WTC11 (cell line): ENCODE data around the gene SRPX2. TPM values are rescaled to one million over a fixed set of nuclear protein-coding genes. Genes with fewer than 3 reads are reported as not detected.

Experiments
- ATAC-seq: fragments of 200-7000 bp; cut with Tn5 transposase; 2 replicates; pipeline ENCODE4 v1.10.0; 2021; ENCODE audit warnings: mild to moderate bottlenecking, moderate library complexity
- CTCF ChIA-PET: fragments of 300-600 bp; sonication (Branson Sonifier 250); formaldehyde crosslinking; loops from one replicate; lab custom pipeline; 2021; ENCODE audit warnings: antibody characterized with exemption; lab: Charles Lee
- POLR2A ChIA-PET: fragments of 350-600 bp; sonication (Branson Sonifier 250); formaldehyde crosslinking; loops from one replicate; lab custom pipeline; 2021; ENCODE audit warnings: antibody characterized with exemption; lab: Charles Lee
- DNase-seq: peaks from one replicate; pipeline ENCODE4 v3.0.0; 2021; ENCODE audit warnings: low spot score
- H3K27ac Mint-ChIP-seq: 2 replicates; pipeline ENCODE4 v1.8.0; 2021; ENCODE audit warnings: mixed read lengths
- H3K27me3 Mint-ChIP-seq: 2 replicates; pipeline ENCODE4 v1.8.0; 2021; ENCODE audit warnings: low read depth, mild to moderate bottlenecking, moderate library complexity, mixed read lengths
- H3K36me3 Mint-ChIP-seq: 2 replicates; pipeline ENCODE4 v1.8.0; 2021; ENCODE audit warnings: mixed read lengths
- H3K4me1 Mint-ChIP-seq: 2 replicates; pipeline ENCODE4 v1.8.0; 2022; ENCODE audit warnings: mixed read lengths
- H3K4me3 Mint-ChIP-seq: 2 replicates; pipeline ENCODE4 v1.8.0; 2021; ENCODE audit warnings: mild to moderate bottlenecking, moderate library complexity, mixed read lengths
- H3K9me3 Mint-ChIP-seq: 2 replicates; pipeline ENCODE4 v1.8.0; 2021; ENCODE audit warnings: mixed read lengths
- ATF1 ChIP-seq: sonication (generic); formaldehyde crosslinking; IDR thresholded peaks from 2 replicates; pipeline ENCODE4 v1.8.1; 2023; ENCODE audit warnings: mild to moderate bottlenecking, moderate library complexity, missing genetic modification reagents
- CREB1 ChIP-seq: sonication (generic); formaldehyde crosslinking; IDR thresholded peaks from 2 replicates; pipeline ENCODE4 v1.8.0; 2023; ENCODE audit warnings: mild to moderate bottlenecking, missing genetic modification reagents
- FOXP1 ChIP-seq: sonication (generic); formaldehyde crosslinking; IDR thresholded peaks from 2 replicates; pipeline ENCODE4 v1.8.0; 2022; ENCODE audit warnings: missing genetic modification reagents, mild to moderate bottlenecking, moderate library complexity, borderline replicate concordance
- GTF2I ChIP-seq: fragments of 250-450 bp; sonication (Bioruptor Pico); conservative IDR thresholded peaks from 2 replicates; pipeline ENCODE4 v1.4.0; 2021; ENCODE audit warnings: mild to moderate bottlenecking
- KAT7 ChIP-seq: sonication (generic); formaldehyde crosslinking; IDR thresholded peaks from 2 replicates; pipeline ENCODE4 v1.8.1; 2023; ENCODE audit warnings: missing genetic modification reagents, mild to moderate bottlenecking, borderline replicate concordance
- MYBL2 ChIP-seq: sonication (generic); formaldehyde crosslinking; IDR thresholded peaks from 2 replicates; pipeline ENCODE4 v1.8.1; 2023; ENCODE audit warnings: mild to moderate bottlenecking, moderate library complexity, missing genetic modification reagents
- NFATC4 ChIP-seq: fragments of 250-450 bp; sonication (Bioruptor Pico); IDR thresholded peaks from 2 replicates; pipeline ENCODE4 v1.9.0; 2021; ENCODE audit warnings: mild to moderate bottlenecking
- NFE2L1 ChIP-seq: sonication (generic); formaldehyde crosslinking; IDR thresholded peaks from 2 replicates; pipeline ENCODE4 v1.8.1; 2023; ENCODE audit warnings: missing genetic modification reagents
- PRRX2 ChIP-seq: fragments of 250-450 bp; sonication (Bioruptor Pico); IDR thresholded peaks from 2 replicates; pipeline ENCODE4 v1.8.0; 2021; ENCODE audit warnings: mild to moderate bottlenecking
- RORB ChIP-seq: fragments of 250-450 bp; sonication (Bioruptor Pico); IDR thresholded peaks from 2 replicates; pipeline ENCODE4 v1.9.0; 2021; ENCODE audit warnings: mild to moderate bottlenecking
- SMAD4 ChIP-seq: sonication (generic); formaldehyde crosslinking; IDR thresholded peaks from 2 replicates; pipeline ENCODE4 v1.8.0; 2022; ENCODE audit warnings: mild to moderate bottlenecking, missing genetic modification reagents
- TEAD4 ChIP-seq: sonication (generic); formaldehyde crosslinking; IDR thresholded peaks from 2 replicates; pipeline ENCODE4 v1.8.0; 2022; ENCODE audit warnings: mild to moderate bottlenecking, missing genetic modification reagents
- ZNF121 ChIP-seq: sonication (generic); formaldehyde crosslinking; IDR thresholded peaks from 2 replicates; pipeline ENCODE4 v1.8.0; 2023; ENCODE audit warnings: missing genetic modification reagents
- total RNA-seq: library from RNA; stranded (reverse); gene quantifications from 3 replicates; pipeline ENCODE4 v1.2.3, GENCODE V29; 2021
- TF ChIP-seq, protein P1 (sequence below): sonication (generic); formaldehyde crosslinking; IDR thresholded peaks from 2 replicates; pipeline ENCODE4 v1.8.0; 2023; ENCODE audit warnings: missing genetic modification reagents
- TF ChIP-seq, protein P2 (sequence below): sonication (generic); formaldehyde crosslinking; IDR thresholded peaks from 2 replicates; pipeline ENCODE4 v1.8.1; 2022; ENCODE audit warnings: mild to moderate bottlenecking, missing genetic modification reagents, moderate library complexity, borderline replicate concordance
- TF ChIP-seq, protein P3 (sequence below): sonication (generic); formaldehyde crosslinking; IDR thresholded peaks from 2 replicates; pipeline ENCODE4 v1.8.1; 2023; ENCODE audit warnings: mild to moderate bottlenecking, missing genetic modification reagents, moderate library complexity
- TF ChIP-seq, protein P4 (sequence below): sonication (generic); formaldehyde crosslinking; IDR thresholded peaks from 2 replicates; pipeline ENCODE4 v1.8.1; 2023; ENCODE audit warnings: mild to moderate bottlenecking, missing genetic modification reagents
- TF ChIP-seq, protein P5 (sequence below): sonication (generic); formaldehyde crosslinking; IDR thresholded peaks from 2 replicates; pipeline ENCODE4 v1.8.0; 2022; ENCODE audit warnings: mild to moderate bottlenecking, missing genetic modification reagents
- TF ChIP-seq, protein P6 (sequence below): sonication (generic); formaldehyde crosslinking; IDR thresholded peaks from 2 replicates; pipeline ENCODE4 v1.8.1; 2023; ENCODE audit warnings: mild to moderate bottlenecking, missing genetic modification reagents
- TF ChIP-seq, protein P7 (sequence below): fragments of 250-450 bp; sonication (Bioruptor Pico); IDR thresholded peaks from 2 replicates; pipeline ENCODE4 v1.9.0; 2021; ENCODE audit warnings: mild to moderate bottlenecking
- TF ChIP-seq, protein P8 (sequence below): fragments of 250-450 bp; sonication (Bioruptor Pico); IDR thresholded peaks from 2 replicates; pipeline ENCODE4 v2.1.2; 2022; ENCODE audit warnings: mild to moderate bottlenecking, moderate library complexity
- TF ChIP-seq, protein P9 (sequence below): sonication (generic); formaldehyde crosslinking; IDR thresholded peaks from 2 replicates; pipeline ENCODE4 v1.8.0; 2023; ENCODE audit warnings: mild to moderate bottlenecking, missing genetic modification reagents

The SRPX2 gene
- total RNA-seq, 1 experiment from 2014 or later: 0.24 TPM

DNA sequence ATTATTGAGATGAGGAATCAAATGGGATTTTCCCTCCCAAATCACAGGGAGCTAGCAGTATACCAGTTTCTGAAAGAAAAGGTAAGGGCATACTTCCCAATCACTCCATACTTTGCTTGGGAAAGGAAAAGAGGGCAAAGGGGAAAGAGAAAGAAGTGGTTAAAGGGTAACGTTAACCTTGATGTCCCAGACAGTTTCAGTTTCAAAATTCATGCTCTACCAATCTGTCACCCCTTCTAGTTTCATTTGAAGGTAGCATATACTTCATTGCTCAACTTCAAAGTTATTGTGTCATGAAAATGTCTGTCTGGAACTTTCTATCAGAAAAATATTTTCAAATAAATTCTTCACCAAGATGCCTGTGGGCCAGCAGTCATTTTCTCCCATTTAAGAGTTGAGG, 43.2 kb upstream of the SRPX2 start:
- TF ChIP-seq, protein P1, sequence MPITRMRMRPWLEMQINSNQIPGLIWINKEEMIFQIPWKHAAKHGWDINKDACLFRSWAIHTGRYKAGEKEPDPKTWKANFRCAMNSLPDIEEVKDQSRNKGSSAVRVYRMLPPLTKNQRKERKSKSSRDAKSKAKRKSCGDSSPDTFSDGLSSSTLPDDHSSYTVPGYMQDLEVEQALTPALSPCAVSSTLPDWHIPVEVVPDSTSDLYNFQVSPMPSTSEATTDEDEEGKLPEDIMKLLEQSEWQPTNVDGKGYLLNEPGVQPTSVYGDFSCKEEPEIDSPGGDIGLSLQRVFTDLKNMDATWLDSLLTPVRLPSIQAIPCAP (CRISPR knock-in tag): no peak
- TF ChIP-seq, protein P2, sequence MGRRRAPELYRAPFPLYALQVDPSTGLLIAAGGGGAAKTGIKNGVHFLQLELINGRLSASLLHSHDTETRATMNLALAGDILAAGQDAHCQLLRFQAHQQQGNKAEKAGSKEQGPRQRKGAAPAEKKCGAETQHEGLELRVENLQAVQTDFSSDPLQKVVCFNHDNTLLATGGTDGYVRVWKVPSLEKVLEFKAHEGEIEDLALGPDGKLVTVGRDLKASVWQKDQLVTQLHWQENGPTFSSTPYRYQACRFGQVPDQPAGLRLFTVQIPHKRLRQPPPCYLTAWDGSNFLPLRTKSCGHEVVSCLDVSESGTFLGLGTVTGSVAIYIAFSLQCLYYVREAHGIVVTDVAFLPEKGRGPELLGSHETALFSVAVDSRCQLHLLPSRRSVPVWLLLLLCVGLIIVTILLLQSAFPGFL: no peak
- TF ChIP-seq ATF1 (CRISPR knock-in tag) (no peak), FOXP1 (no peak), NFATC4 (CRISPR knock-in tag) (no peak), KAT7 (no peak), SMAD4 (CRISPR knock-in tag) (no peak), GTF2I (no peak), PRRX2 (CRISPR knock-in tag) (no peak)
- TF ChIP-seq, protein P3, sequence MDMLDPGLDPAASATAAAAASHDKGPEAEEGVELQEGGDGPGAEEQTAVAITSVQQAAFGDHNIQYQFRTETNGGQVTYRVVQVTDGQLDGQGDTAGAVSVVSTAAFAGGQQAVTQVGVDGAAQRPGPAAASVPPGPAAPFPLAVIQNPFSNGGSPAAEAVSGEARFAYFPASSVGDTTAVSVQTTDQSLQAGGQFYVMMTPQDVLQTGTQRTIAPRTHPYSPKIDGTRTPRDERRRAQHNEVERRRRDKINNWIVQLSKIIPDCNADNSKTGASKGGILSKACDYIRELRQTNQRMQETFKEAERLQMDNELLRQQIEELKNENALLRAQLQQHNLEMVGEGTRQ: no peak
- POLR2A ChIA-PET: no interaction called here
- H3K27me3 Mint-ChIP-seq: no peaks in the 10 kb centered on the region
- no peak for ATAC-seq
- no peak overlapping the region for H3K4me3 Mint-ChIP-seq
- H3K36me3 Mint-ChIP-seq: no peaks in the 10 kb centered on the region
- peaks cover 38% of the 10 kb centered on the region for H3K4me1 Mint-ChIP-seq
- CTCF ChIA-PET: no interaction called here
- H3K9me3 Mint-ChIP-seq: no peaks in the 10 kb centered on the region
- H3K27ac Mint-ChIP-seq: no peak overlapping the region
- no peak for DNase-seq

DNA sequence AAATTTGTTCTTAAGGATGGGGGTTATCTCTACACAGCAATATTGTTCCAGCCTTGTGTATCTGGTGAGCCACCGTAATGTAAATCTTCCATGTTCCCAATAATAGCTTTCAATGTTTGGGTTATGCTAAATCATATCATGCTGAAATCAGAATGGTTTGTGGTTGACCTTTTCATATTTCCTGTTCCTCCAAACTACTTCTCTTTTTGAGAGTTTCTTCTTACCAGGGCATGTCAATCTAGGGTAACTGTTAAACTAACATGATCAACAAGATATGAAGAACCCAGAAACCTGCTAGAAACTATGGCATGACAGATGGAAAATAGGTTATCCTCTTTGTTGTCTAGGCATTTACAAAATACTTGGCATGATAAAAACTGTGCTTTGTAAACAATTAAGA, 37.2 kb upstream of the SRPX2 start:
- H3K27ac Mint-ChIP-seq: no peak overlapping the region
- H3K36me3 Mint-ChIP-seq: no peaks in the 10 kb centered on the region
- no peaks in the 10 kb centered on the region for H3K9me3 Mint-ChIP-seq
- POLR2A ChIA-PET: no interaction called here
- H3K4me1 Mint-ChIP-seq: peaks cover 41% of the 10 kb centered on the region
- no peak overlapping the region for H3K4me3 Mint-ChIP-seq
- DNase-seq (no peak), ATAC-seq (no peak)
- CTCF ChIA-PET: no interaction called here
- no peaks in the 10 kb centered on the region for H3K27me3 Mint-ChIP-seq
- TF ChIP-seq RORB (CRISPR knock-in tag): no peak
- no peak for TF ChIP-seq MYBL2 (CRISPR knock-in tag)
- no peak for TF ChIP-seq NFE2L1 (CRISPR knock-in tag)
- TF ChIP-seq, protein P4, sequence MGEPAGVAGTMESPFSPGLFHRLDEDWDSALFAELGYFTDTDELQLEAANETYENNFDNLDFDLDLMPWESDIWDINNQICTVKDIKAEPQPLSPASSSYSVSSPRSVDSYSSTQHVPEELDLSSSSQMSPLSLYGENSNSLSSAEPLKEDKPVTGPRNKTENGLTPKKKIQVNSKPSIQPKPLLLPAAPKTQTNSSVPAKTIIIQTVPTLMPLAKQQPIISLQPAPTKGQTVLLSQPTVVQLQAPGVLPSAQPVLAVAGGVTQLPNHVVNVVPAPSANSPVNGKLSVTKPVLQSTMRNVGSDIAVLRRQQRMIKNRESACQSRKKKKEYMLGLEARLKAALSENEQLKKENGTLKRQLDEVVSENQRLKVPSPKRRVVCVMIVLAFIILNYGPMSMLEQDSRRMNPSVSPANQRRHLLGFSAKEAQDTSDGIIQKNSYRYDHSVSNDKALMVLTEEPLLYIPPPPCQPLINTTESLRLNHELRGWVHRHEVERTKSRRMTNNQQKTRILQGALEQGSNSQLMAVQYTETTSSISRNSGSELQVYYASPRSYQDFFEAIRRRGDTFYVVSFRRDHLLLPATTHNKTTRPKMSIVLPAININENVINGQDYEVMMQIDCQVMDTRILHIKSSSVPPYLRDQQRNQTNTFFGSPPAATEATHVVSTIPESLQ (CRISPR knock-in tag): no peak
- TF ChIP-seq TEAD4 (CRISPR knock-in tag): no peak
- TF ChIP-seq CREB1 (CRISPR knock-in tag): no peak
- TF ChIP-seq, protein P5, sequence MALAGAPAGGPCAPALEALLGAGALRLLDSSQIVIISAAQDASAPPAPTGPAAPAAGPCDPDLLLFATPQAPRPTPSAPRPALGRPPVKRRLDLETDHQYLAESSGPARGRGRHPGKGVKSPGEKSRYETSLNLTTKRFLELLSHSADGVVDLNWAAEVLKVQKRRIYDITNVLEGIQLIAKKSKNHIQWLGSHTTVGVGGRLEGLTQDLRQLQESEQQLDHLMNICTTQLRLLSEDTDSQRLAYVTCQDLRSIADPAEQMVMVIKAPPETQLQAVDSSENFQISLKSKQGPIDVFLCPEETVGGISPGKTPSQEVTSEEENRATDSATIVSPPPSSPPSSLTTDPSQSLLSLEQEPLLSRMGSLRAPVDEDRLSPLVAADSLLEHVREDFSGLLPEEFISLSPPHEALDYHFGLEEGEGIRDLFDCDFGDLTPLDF (CRISPR knock-in tag): no peak
- TF ChIP-seq, protein P6, sequence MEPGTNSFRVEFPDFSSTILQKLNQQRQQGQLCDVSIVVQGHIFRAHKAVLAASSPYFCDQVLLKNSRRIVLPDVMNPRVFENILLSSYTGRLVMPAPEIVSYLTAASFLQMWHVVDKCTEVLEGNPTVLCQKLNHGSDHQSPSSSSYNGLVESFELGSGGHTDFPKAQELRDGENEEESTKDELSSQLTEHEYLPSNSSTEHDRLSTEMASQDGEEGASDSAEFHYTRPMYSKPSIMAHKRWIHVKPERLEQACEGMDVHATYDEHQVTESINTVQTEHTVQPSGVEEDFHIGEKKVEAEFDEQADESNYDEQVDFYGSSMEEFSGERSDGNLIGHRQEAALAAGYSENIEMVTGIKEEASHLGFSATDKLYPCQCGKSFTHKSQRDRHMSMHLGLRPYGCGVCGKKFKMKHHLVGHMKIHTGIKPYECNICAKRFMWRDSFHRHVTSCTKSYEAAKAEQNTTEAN (CRISPR knock-in tag): no peak
- no peak for TF ChIP-seq ZNF121 (CRISPR knock-in tag)
- TF ChIP-seq, protein P7, sequence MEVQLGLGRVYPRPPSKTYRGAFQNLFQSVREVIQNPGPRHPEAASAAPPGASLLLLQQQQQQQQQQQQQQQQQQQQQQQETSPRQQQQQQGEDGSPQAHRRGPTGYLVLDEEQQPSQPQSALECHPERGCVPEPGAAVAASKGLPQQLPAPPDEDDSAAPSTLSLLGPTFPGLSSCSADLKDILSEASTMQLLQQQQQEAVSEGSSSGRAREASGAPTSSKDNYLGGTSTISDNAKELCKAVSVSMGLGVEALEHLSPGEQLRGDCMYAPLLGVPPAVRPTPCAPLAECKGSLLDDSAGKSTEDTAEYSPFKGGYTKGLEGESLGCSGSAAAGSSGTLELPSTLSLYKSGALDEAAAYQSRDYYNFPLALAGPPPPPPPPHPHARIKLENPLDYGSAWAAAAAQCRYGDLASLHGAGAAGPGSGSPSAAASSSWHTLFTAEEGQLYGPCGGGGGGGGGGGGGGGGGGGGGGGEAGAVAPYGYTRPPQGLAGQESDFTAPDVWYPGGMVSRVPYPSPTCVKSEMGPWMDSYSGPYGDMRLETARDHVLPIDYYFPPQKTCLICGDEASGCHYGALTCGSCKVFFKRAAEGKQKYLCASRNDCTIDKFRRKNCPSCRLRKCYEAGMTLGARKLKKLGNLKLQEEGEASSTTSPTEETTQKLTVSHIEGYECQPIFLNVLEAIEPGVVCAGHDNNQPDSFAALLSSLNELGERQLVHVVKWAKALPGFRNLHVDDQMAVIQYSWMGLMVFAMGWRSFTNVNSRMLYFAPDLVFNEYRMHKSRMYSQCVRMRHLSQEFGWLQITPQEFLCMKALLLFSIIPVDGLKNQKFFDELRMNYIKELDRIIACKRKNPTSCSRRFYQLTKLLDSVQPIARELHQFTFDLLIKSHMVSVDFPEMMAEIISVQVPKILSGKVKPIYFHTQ (CRISPR knock-in tag): no peak
- TF ChIP-seq, protein P8, sequence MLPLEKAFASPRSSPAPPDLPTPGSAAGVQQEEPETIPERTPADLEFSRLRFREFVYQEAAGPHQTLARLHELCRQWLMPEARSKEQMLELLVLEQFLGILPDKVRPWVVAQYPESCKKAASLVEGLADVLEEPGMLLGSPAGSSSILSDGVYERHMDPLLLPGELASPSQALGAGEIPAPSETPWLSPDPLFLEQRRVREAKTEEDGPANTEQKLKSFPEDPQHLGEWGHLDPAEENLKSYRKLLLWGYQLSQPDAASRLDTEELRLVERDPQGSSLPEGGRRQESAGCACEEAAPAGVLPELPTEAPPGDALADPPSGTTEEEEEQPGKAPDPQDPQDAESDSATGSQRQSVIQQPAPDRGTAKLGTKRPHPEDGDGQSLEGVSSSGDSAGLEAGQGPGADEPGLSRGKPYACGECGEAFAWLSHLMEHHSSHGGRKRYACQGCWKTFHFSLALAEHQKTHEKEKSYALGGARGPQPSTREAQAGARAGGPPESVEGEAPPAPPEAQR (CRISPR knock-in tag): no peak
- TF ChIP-seq, protein P1 (CRISPR knock-in tag): no peak
- TF ChIP-seq, protein P9, sequence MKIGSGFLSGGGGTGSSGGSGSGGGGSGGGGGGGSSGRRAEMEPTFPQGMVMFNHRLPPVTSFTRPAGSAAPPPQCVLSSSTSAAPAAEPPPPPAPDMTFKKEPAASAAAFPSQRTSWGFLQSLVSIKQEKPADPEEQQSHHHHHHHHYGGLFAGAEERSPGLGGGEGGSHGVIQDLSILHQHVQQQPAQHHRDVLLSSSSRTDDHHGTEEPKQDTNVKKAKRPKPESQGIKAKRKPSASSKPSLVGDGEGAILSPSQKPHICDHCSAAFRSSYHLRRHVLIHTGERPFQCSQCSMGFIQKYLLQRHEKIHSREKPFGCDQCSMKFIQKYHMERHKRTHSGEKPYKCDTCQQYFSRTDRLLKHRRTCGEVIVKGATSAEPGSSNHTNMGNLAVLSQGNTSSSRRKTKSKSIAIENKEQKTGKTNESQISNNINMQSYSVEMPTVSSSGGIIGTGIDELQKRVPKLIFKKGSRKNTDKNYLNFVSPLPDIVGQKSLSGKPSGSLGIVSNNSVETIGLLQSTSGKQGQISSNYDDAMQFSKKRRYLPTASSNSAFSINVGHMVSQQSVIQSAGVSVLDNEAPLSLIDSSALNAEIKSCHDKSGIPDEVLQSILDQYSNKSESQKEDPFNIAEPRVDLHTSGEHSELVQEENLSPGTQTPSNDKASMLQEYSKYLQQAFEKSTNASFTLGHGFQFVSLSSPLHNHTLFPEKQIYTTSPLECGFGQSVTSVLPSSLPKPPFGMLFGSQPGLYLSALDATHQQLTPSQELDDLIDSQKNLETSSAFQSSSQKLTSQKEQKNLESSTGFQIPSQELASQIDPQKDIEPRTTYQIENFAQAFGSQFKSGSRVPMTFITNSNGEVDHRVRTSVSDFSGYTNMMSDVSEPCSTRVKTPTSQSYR: no peak
